Lower leg skin (tissue), 3 donors: ENCODE results near the gene TMOD2.

Experiments
- CTCF ChIP-seq, 3 donors: fragments of 450-650 bp; IDR thresholded peaks; one replicate each; pipeline ENCODE4 v1.5.1; 2016; ENCODE audit warnings: antibody characterized with exemption in 3 of 3, mild to moderate bottlenecking in 3 of 3, moderate library complexity in 2 of 3
- POLR2A ChIP-seq, 2 donors: fragments of 450-650 bp; IDR thresholded peaks; one replicate each; pipeline ENCODE4 v1.6.1; 2016 to 2017; ENCODE audit warnings: antibody characterized with exemption in 2 of 2, mild to moderate bottlenecking in 1 of 2, moderate library complexity in 1 of 2

- no peak for TF ChIP-seq POLR2A (IDR thresholded peaks at IDR 0.05)
- no peak for TF ChIP-seq CTCF (IDR thresholded peaks at IDR 0.05)
Observed at GRCh38 chr15:51754267-51754666, 2.9 kb downstream of the TMOD2 start.
